ENCODE data around the gene TFAP2B.

The TFAP2B gene

DNA sequence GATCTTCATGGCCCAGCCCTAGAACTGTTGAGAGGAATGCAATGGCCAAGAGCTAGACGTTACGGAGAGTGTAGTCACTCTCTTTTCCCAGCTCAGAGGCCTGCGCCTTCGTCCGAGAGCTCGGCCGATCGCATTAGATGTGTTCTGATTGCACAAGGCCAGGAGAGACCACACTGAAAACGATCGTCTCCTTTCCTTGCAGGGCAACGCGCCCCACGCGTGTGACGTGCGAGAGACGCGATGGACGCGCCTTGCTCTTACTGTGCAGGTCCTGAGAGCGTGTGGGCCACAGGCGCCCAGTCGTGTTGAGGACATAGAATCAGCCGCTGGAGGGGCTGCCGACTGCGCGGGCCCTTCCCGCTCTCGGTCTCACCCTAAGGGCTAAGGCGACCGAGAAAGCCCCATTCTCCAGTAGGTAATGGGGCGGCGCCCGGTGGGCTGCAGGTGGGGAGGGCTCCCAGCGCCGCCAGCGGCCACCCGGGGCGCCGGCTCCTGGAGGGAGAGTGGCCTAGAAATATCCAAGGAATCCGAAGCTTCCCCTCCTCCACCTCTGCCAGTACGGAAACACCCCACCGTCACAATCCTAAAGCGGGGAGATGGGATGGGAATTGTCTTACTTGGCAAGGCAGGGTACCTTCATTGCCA, 26.9 kb downstream of the TFAP2B start:
- in situ Hi-C loops (cut with HindIII; ENCODE audit: low pct_ligation_motif_present, low sequenced_read_pairs) = no loop called here
- DNase-seq = no peak
- Histone ChIP-seq H3K36me3 (replicated peaks) (no peaks in the 10 kb centered on the region), H3K27ac (no peak overlapping the region), H3K4me3 (ENCODE audit: low read depth, low read length) (no peak overlapping the region), H3K27me3 (replicated peaks) (peaks cover 14% of the 10 kb centered on the region)
- no peak for TF ChIP-seq CTCF (IDR thresholded peaks at IDR 0.05; ENCODE audit: low read depth, low read length, missing control alignments)

DNA sequence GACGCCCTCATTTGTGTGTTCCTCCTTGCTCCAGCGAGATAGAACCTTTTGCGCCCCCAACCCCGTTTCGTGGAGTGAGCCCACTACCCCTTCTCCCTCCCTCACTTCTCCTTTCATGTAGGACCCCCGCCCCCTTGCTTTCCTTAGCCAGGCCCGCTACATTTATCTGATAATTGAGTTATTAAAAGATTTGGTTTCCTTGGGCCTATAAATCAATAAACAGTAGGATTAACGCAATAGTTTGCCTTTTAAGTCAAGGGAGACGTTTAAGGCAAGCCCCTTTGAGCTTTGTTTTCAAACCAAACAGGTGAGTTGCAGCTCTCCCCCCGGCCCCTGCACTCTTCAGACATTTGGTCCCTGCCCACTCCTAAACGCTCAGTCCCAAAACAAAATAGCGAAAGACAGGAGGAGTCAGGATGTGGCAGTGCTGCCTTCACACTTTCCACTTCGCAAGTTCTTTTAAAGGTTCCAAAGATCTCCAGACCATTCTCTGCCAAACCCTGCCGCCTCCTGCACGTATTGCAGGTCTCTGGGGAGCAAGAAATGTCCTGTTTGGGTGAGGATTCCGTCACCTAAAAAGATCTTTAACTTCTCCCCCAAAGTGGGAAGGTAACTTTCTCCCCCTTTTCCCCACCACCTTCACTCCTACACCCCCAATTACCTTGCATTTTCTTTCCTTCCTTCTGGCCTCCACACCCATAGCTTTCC, 27.6 kb downstream of the TFAP2B start:
- in situ Hi-C loops (cut with HindIII; ENCODE audit: low pct_ligation_motif_present, low sequenced_read_pairs) = no loop called here
- Histone ChIP-seq H3K36me3 (replicated peaks) (no peaks in the 10 kb centered on the region), H3K4me3 (ENCODE audit: low read depth, low read length) (no peak overlapping the region), H3K27me3 (replicated peaks) (peaks cover 18% of the 10 kb centered on the region), H3K27ac (no peak overlapping the region)
- DNase-seq = no peak
- no peak for TF ChIP-seq CTCF (IDR thresholded peaks at IDR 0.05; ENCODE audit: low read depth, low read length, missing control alignments)

DNA sequence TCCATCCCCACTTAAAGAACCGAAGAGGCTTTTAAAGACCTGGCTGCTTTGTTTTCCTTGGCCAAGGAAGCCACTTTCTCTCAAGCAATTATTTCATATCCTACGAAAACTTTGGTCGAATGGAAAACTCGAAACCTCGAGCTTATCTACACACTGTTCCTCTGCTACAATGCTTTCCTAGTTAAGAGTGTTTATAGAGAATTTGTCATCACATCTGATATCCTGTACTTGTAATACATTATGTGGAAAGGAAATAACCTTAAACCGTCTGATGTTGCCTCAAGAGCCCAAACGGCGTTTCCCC, 28.1 kb downstream of the TFAP2B start:
- Histone ChIP-seq H3K27ac (no peak overlapping the region), H3K36me3 (replicated peaks) (no peaks in the 10 kb centered on the region), H3K27me3 (replicated peaks) (peaks cover 19% of the 10 kb centered on the region), H3K4me3 (ENCODE audit: low read depth, low read length) (no peak overlapping the region)
- no peak for DNase-seq
- in situ Hi-C loops (cut with HindIII; ENCODE audit: low pct_ligation_motif_present, low sequenced_read_pairs) = no loop called here
- no peak for TF ChIP-seq CTCF (IDR thresholded peaks at IDR 0.05; ENCODE audit: low read depth, low read length, missing control alignments)

DNA sequence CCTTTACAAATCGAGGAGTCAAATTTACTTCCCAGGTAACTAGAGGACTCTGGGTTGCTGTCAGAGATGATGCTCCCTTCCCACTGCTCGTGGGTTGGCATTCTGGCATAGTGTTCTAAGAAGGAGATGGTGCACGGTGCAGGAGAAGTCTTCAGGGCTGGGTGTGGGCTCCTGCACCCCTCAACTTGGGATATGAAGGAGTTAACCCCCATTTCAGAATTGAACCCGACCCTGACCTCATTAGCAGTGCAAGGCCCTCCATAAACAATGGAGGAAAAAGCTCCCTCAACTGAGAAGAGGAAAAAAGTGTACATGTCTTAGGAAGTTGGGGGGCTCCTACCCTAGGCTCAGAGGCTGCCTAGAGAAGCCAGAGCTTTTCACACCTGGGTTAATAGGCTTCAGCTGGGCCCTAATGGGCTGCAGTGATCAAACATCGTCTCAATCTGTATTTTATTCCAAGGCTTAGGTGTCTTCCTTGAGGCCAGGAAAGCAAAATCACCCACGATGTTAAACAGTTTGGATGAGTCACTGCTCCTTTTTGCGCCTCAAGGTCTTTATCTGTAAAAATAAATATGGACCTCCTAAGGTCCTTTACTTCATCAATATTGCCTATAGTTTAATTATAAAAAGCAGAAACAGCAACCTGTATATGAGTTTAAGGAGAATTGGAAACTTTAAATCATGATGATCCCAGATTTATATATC, 29.4 kb downstream of the TFAP2B start:
- H3K27me3 ChIP-seq (replicated peaks) = peaks cover 19% of the 10 kb centered on the region
- in situ Hi-C loops (cut with HindIII; ENCODE audit: low pct_ligation_motif_present, low sequenced_read_pairs) = no loop called here

GRCh38 chr6:50848989-50849795, 30.5 kb downstream of the TFAP2B start:
- no peak overlapping the region for H3K27ac ChIP-seq
- TF ChIP-seq CTCF (IDR thresholded peaks at IDR 0.05; ENCODE audit: low read depth, low read length, missing control alignments) = no peak
- H3K27me3 ChIP-seq (replicated peaks) = peaks cover 19% of the 10 kb centered on the region
- in situ Hi-C loops (cut with HindIII; ENCODE audit: low pct_ligation_motif_present, low sequenced_read_pairs) = no loop called here
- DNase-seq = no peak
- H3K36me3 ChIP-seq (replicated peaks) = no peaks in the 10 kb centered on the region
- H3K4me3 ChIP-seq (ENCODE audit: low read depth, low read length) = no peak overlapping the region

More for the DNA sequence above, 29.4 kb downstream of the TFAP2B start:
- no peak overlapping the region for H3K27ac ChIP-seq
- no peak for DNase-seq
- no peaks in the 10 kb centered on the region for H3K36me3 ChIP-seq (replicated peaks)
- no peak overlapping the region for H3K4me3 ChIP-seq (ENCODE audit: low read depth, low read length)
- no peak for TF ChIP-seq CTCF (IDR thresholded peaks at IDR 0.05; ENCODE audit: low read depth, low read length, missing control alignments)
